ENCODE results near the gene VGLL1.

GRCh38 chrX:136534131-136534530 lies 2.1 kb downstream of the VGLL1 start:
- TF ChIP-seq CTCF (IDR thresholded peaks at IDR 0.05) (no peak), POLR2A (IDR thresholded peaks at IDR 0.05) (no peak)

Data from prostate gland (tissue), 2 donors.